ENCODE data around the gene C17orf50. TPM values are rescaled to one million over a fixed set of nuclear protein-coding genes. Genes with fewer than 3 reads are reported as not detected.

The C17orf50 gene
- total RNA-seq (not detected), polyA plus RNA-seq (not detected)
- long read RNA-seq, donor 1 = 0 reads
- long read RNA-seq, donor 2, partial matches to known transcripts = 0 of 1 reads
- long read RNA-seq, donor 2, other reads (novel, unspliced or antisense) = 1 of 1 reads

DNA sequence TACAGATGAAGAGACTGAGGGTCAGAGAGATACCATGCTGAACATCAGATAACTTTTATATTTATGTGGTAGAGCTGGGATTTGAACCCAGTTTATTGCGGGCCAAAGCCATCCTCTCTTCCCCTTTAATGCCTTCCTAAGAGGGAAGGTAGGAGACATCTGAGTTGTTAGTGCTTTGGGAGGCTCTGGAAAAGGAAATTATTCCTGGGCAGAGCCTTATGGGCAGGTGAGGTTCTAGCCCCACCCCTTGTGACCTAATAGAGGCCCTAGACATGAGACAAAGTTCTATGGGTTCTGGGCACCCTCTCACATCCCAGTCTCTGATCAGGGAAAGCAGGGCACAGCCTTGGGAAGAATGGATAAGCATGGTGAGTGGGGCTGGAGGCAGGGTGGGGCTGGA, at the start of gene C17orf50:
C17orf50 (plus strand) TSS at position 301 of the 400 bp plus-strand sequence; CDS start at position 356, 55 bp downstream.
- H3K27ac ChIP-seq (ENCODE audit: low read depth in 1 of 2, low read length in 2 of 2) = no peak within 1 kb of the TSS
- H3K36me3 ChIP-seq (ENCODE audit: control insufficient read depth in 1 of 2, insufficient read depth in 2 of 2, low read length in 1 of 2) = no peaks in the 10 kb centered on the region
- H3K4me3 ChIP-seq (ENCODE audit: low read length in 2 of 2) = no peak within 1 kb of the TSS
- WGBS, 2 donors = 65 to 100% methylated on average over 1 of the region's 1 CpG
- ATAC-seq (ENCODE audit: low FRiP score) = no peak
- no peak for DNase-seq
- H3K9me3 ChIP-seq (ENCODE audit: control insufficient read depth, low read length) = no peaks in the 10 kb centered on the region
- no peaks in the 10 kb centered on the region for H3K4me1 ChIP-seq (ENCODE audit: control insufficient read depth in 1 of 2, insufficient read depth in 2 of 2, low read length in 2 of 2)
- intact Hi-C loops (cut with DNase I) = no loop called here
- no peaks in the 10 kb centered on the region for H3K27me3 ChIP-seq (ENCODE audit: control insufficient read depth in 1 of 2, insufficient read depth in 2 of 2, low read length in 1 of 2)

DNA sequence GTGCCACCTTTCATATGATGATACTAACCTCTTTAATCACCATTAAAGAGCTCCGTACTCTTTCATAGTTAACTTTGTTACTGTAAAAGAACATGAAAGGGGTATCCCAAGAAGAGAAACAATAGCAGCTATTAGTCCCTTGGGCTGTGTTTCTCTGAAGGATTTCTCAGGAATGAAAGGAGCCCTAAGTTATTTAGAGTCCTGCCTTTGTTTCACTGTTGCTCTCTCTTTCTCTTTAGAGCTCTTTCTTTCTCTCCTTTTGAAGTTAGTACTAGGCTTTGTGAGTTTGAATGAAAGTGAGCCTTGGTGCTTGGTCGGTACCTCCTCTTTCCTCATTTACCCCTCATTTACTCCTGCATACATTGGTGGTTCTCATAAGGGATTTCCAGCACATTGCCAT, 49.7 kb upstream of the C17orf50 start:
- no peak for DNase-seq
- Histone ChIP-seq H3K9me3 (ENCODE audit: control insufficient read depth, low read length) (no peaks in the 10 kb centered on the region), H3K27ac (ENCODE audit: low read depth in 1 of 2, low read length in 2 of 2) (no peak overlapping the region), H3K4me1 (ENCODE audit: control insufficient read depth in 1 of 2, insufficient read depth in 2 of 2, low read length in 2 of 2) (peaks cover 0 to 12% of the 10 kb centered on the region in 2 donors), H3K27me3 (ENCODE audit: control insufficient read depth in 1 of 2, insufficient read depth in 2 of 2, low read length in 1 of 2) (no peaks in the 10 kb centered on the region), H3K4me3 (ENCODE audit: low read length in 2 of 2) (no peak overlapping the region), H3K36me3 (ENCODE audit: control insufficient read depth in 1 of 2, insufficient read depth in 2 of 2, low read length in 1 of 2) (no peaks in the 10 kb centered on the region)
- intact Hi-C loops (cut with DNase I) = no loop called here
- ATAC-seq (ENCODE audit: low FRiP score) = no peak
- 90 to 96% methylated on average over 2 of the region's 2 CpGs for WGBS, 2 donors

DNA sequence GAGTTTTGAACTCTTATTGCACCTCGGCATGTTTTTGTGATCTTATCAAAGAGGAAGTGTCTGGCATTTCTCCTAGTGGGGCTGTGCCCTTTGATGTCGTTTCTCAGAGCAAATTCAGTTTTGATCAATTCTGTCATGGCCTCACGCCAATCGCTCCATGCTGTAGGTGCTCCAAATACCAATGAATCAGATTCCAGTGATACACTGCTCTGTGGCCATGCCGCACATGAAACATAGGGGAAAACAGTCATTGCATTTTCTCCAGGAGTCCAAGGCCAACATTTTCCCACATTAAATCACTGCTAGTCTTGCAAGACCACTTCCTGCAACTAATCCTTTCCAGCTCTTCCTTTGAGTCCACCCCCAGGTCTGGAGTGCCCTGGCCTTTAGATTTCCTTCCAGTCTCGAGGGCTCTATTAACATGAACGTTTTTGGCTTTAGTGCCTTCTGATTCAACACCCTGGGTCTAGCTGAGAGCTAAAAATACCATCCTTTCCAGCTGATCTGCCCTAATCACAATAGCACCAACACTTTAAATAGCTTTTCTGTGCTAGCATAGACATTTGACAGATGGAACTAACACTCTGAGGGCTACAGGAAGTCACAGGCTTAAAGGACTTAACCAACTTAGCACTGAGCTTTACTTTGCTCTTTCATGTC, 47.5 kb upstream of the C17orf50 start:
- intact Hi-C loops (cut with DNase I) = no loop called here
- H3K27me3 ChIP-seq (ENCODE audit: control insufficient read depth in 1 of 2, insufficient read depth in 2 of 2, low read length in 1 of 2) = no peaks in the 10 kb centered on the region
- no peaks in the 10 kb centered on the region for H3K36me3 ChIP-seq (ENCODE audit: control insufficient read depth in 1 of 2, insufficient read depth in 2 of 2, low read length in 1 of 2)
- peak overlapping the region; percentile 79 to 95 for H3K27ac ChIP-seq (ENCODE audit: low read depth in 1 of 2, low read length in 2 of 2)
- H3K9me3 ChIP-seq (ENCODE audit: control insufficient read depth, low read length) = no peaks in the 10 kb centered on the region
- WGBS, 2 donors = 2 to 4% methylated on average over 7 of the region's 7 CpGs
- ATAC-seq (ENCODE audit: low FRiP score) (peak; percentile 77), DNase-seq (peak in 1 of 2 donors; percentile 59)
- no peak overlapping the region for H3K4me3 ChIP-seq (ENCODE audit: low read length in 2 of 2)
- H3K4me1 ChIP-seq (ENCODE audit: control insufficient read depth in 1 of 2, insufficient read depth in 2 of 2, low read length in 2 of 2) = peaks cover 2 to 26% of the 10 kb centered on the region in 2 donors

DNA sequence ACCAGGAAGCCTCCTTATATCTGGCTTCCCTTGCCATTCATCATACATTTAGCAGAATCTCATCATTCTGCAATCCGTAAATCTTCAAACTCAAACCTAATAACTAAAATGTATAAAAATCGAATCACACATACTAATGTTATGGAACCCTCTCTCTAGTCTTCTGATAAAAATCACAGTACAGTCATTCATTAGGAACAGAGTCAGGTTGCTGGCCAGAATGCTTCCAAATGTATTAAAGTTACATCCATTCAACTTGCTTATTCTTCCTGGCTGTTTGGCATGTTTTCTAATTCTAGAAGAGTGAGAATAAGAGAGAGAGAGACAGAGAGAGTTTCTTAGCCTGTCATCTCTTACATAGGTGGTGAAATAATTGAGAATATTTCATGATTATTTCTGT, 45.7 kb upstream of the C17orf50 start:
- intact Hi-C loops (cut with DNase I) = no loop called here
- H3K36me3 ChIP-seq (ENCODE audit: control insufficient read depth in 1 of 2, insufficient read depth in 2 of 2, low read length in 1 of 2) = peaks cover 0 to 1% of the 10 kb centered on the region in 2 donors

DNA sequence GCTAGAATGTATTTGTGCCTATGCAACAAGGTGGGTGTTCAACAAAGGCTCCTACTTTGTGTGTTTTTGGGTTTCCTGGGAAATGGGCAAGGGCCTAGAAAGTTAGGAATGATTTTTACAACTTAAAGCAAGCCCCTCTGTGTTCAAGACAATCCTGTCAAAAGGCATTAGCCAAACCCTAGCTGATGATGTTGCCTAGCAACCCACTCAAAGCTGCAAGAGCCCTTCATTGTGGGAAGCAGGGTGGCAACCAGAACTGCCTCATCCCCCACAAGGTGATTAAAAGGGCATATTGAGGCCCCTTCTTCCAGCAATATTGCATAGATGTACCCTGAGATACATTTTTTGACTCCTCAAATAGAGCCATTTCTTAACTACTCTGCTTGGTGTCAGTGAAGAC, 45.3 kb upstream of the C17orf50 start:
- H3K27ac ChIP-seq (ENCODE audit: low read depth in 1 of 2, low read length in 2 of 2) = peak overlapping the region; percentile 14 to 63
- H3K4me1 ChIP-seq (ENCODE audit: control insufficient read depth in 1 of 2, insufficient read depth in 2 of 2, low read length in 2 of 2) = peaks cover 2 to 26% of the 10 kb centered on the region in 2 donors
- intact Hi-C loops (cut with DNase I) = no loop called here
- peaks cover 0 to 2% of the 10 kb centered on the region in 2 donors for H3K36me3 ChIP-seq (ENCODE audit: control insufficient read depth in 1 of 2, insufficient read depth in 2 of 2, low read length in 1 of 2)
- no peak for DNase-seq
- no peaks in the 10 kb centered on the region for H3K27me3 ChIP-seq (ENCODE audit: control insufficient read depth in 1 of 2, insufficient read depth in 2 of 2, low read length in 1 of 2)
- no peak overlapping the region for H3K4me3 ChIP-seq (ENCODE audit: low read length in 2 of 2)
- no peak for ATAC-seq (ENCODE audit: low FRiP score)
- no peaks in the 10 kb centered on the region for H3K9me3 ChIP-seq (ENCODE audit: control insufficient read depth, low read length)

More for the DNA sequence above, 45.7 kb upstream of the C17orf50 start:
- H3K9me3 ChIP-seq (ENCODE audit: control insufficient read depth, low read length) = no peaks in the 10 kb centered on the region
- H3K27ac ChIP-seq (ENCODE audit: low read depth in 1 of 2, low read length in 2 of 2) = no peak overlapping the region
- H3K27me3 ChIP-seq (ENCODE audit: control insufficient read depth in 1 of 2, insufficient read depth in 2 of 2, low read length in 1 of 2) = no peaks in the 10 kb centered on the region
- ATAC-seq (ENCODE audit: low FRiP score) = no peak
- H3K4me1 ChIP-seq (ENCODE audit: control insufficient read depth in 1 of 2, insufficient read depth in 2 of 2, low read length in 2 of 2) = peaks cover 2 to 26% of the 10 kb centered on the region in 2 donors
- 48% methylated on average over 2 of the region's 2 CpGs for WGBS, 2 donors
- no peak overlapping the region for H3K4me3 ChIP-seq (ENCODE audit: low read length in 2 of 2)
- no peak for DNase-seq

DNA sequence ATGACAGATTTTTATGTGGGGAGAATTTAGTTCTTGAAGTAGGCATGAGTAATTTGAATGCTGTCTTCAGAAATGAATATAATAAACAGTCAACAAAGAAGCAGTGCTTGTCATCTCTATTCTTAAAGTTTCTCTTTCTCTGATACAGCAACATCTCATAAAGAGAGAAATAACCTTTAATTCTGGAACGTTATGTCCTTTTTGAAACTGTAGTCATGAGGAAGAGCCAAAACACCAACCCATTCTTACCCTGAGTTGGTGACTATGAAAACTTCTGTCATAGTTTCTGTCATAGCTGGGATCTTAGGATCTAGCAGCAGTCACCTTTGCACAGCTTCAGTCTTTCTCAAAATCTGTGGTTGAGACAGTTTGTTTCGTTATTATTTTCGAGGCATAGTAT, 44.5 kb upstream of the C17orf50 start:
- no peak for DNase-seq
- no peaks in the 10 kb centered on the region for H3K27me3 ChIP-seq (ENCODE audit: control insufficient read depth in 1 of 2, insufficient read depth in 2 of 2, low read length in 1 of 2)
- WGBS, 2 donors = 71 to 80% methylated on average over 3 of the region's 3 CpGs
- no peak overlapping the region for H3K4me3 ChIP-seq (ENCODE audit: low read length in 2 of 2)
- peaks cover 0 to 2% of the 10 kb centered on the region in 2 donors for H3K36me3 ChIP-seq (ENCODE audit: control insufficient read depth in 1 of 2, insufficient read depth in 2 of 2, low read length in 1 of 2)
- intact Hi-C loops (cut with DNase I) = no loop called here
- peaks cover 2 to 26% of the 10 kb centered on the region in 2 donors for H3K4me1 ChIP-seq (ENCODE audit: control insufficient read depth in 1 of 2, insufficient read depth in 2 of 2, low read length in 2 of 2)
- ATAC-seq (ENCODE audit: low FRiP score) = no peak
- H3K9me3 ChIP-seq (ENCODE audit: control insufficient read depth, low read length) = no peaks in the 10 kb centered on the region
- H3K27ac ChIP-seq (ENCODE audit: low read depth in 1 of 2, low read length in 2 of 2) = no peak overlapping the region

DNA sequence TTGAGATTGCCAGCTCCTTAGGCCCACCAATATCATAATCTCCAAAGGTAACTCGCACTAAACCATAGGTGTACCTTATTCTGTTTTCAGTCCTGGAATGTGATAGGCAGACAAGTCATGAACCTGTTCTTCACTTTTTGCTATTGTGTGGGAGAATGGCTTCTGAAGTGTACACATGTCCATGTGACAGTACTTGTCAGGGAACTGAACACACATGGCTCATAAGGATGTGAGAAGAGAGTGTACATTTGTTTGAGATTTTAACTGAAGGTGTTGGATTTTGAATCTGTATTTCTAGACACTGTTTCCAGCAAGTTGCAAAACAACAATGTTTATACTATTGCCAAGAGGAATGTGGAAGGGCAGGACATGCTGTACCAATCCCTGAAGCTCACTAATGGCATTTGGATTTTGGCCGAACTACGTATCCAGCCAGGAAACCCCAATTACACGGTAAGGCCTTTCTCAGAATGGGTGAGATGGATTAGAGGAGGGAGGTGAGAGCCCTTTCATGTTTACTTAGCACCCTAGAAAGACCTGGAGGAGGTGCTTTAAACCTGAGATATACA, 43.7 kb upstream of the C17orf50 start:
- Histone ChIP-seq H3K36me3 (ENCODE audit: control insufficient read depth in 1 of 2, insufficient read depth in 2 of 2, low read length in 1 of 2) (peaks cover 0 to 2% of the 10 kb centered on the region in 2 donors), H3K4me1 (ENCODE audit: control insufficient read depth in 1 of 2, insufficient read depth in 2 of 2, low read length in 2 of 2) (peaks cover 2 to 26% of the 10 kb centered on the region in 2 donors), H3K4me3 (ENCODE audit: low read length in 2 of 2) (no peak overlapping the region), H3K27ac (ENCODE audit: low read depth in 1 of 2, low read length in 2 of 2) (peak overlapping the region; percentile 43 to 88), H3K9me3 (ENCODE audit: control insufficient read depth, low read length) (no peaks in the 10 kb centered on the region), H3K27me3 (ENCODE audit: control insufficient read depth in 1 of 2, insufficient read depth in 2 of 2, low read length in 1 of 2) (no peaks in the 10 kb centered on the region)
- no peak for DNase-seq
- intact Hi-C loops (cut with DNase I) = no loop called here
- no peak for ATAC-seq (ENCODE audit: low FRiP score)
- 32 to 33% methylated on average over 4 of the region's 4 CpGs for WGBS, 2 donors

DNA sequence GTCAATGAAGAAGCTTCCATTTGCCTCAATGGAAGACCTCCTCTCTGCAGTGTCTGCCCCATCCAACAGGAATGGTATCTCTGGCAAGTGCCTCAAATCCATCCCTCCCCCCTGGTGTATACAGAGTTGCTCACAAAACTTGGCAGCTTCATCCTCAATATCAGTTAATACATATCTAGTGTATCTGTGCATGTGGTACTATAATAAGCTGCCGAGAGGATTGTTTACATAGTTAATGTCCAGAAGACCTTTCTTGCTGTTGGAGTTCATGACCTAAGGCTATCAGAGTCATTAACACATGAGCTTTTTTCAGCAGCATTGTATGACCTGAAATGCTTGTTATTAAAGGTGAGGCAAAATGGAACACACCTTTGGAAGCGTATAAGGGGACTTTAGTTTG, 43.2 kb upstream of the C17orf50 start:
- H3K36me3 ChIP-seq (ENCODE audit: control insufficient read depth in 1 of 2, insufficient read depth in 2 of 2, low read length in 1 of 2) = peaks cover 0 to 2% of the 10 kb centered on the region in 2 donors
- intact Hi-C loops (cut with DNase I) = no loop called here
- no peaks in the 10 kb centered on the region for H3K9me3 ChIP-seq (ENCODE audit: control insufficient read depth, low read length)
- H3K27me3 ChIP-seq (ENCODE audit: control insufficient read depth in 1 of 2, insufficient read depth in 2 of 2, low read length in 1 of 2) = no peaks in the 10 kb centered on the region
- no peak overlapping the region for H3K4me3 ChIP-seq (ENCODE audit: low read length in 2 of 2)
- no peak for DNase-seq
- 42 to 52% methylated on average over 2 of the region's 2 CpGs for WGBS, 2 donors
- ATAC-seq (ENCODE audit: low FRiP score) = no peak
- peak overlapping the region; percentile 67 to 88 for H3K27ac ChIP-seq (ENCODE audit: low read depth in 1 of 2, low read length in 2 of 2)
- H3K4me1 ChIP-seq (ENCODE audit: control insufficient read depth in 1 of 2, insufficient read depth in 2 of 2, low read length in 2 of 2) = peaks cover 2 to 26% of the 10 kb centered on the region in 2 donors

DNA sequence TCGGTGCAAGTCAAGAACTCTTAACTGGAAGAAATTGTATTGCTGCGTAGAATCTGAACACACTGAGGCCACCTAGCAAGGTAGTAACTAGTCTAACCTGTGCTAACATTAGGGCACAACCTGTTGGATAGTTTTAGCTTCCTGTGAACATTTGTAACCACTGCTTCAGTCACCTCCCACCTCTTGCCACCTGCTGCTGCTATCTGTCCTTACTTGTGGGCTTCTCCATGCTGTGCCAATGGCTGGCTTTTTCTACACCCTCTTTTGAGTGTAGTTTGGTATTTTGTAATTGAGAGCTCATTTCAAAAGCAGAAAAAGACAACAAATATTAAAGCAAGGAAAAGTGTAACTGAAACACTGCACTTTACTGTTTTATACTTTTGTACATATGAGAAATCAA, 37.0 kb upstream of the C17orf50 start:
- no peaks in the 10 kb centered on the region for H3K9me3 ChIP-seq (ENCODE audit: control insufficient read depth, low read length)
- no peak for ATAC-seq (ENCODE audit: low FRiP score)
- no peaks in the 10 kb centered on the region for H3K27me3 ChIP-seq (ENCODE audit: control insufficient read depth in 1 of 2, insufficient read depth in 2 of 2, low read length in 1 of 2)
- intact Hi-C loops (cut with DNase I) = no loop called here
- no peak overlapping the region for H3K4me3 ChIP-seq (ENCODE audit: low read length in 2 of 2)
- no peak for DNase-seq
- H3K36me3 ChIP-seq (ENCODE audit: control insufficient read depth in 1 of 2, insufficient read depth in 2 of 2, low read length in 1 of 2) = peaks cover 5 to 7% of the 10 kb centered on the region in 2 donors
- 98 to 100% methylated on average over 2 of the region's 2 CpGs for WGBS, 2 donors
- no peak overlapping the region for H3K27ac ChIP-seq (ENCODE audit: low read depth in 1 of 2, low read length in 2 of 2)
- no peaks in the 10 kb centered on the region for H3K4me1 ChIP-seq (ENCODE audit: control insufficient read depth in 1 of 2, insufficient read depth in 2 of 2, low read length in 2 of 2)

Measured in aorta (tissue), 5 donors.